HCT116 (cell line): ENCODE results near the gene IGSF21. TPM values are rescaled to one million over a fixed set of nuclear protein-coding genes. Genes with fewer than 3 reads are reported as not detected.

ENCODE experiments used
- ATAC-seq: fragments of 200-7000 bp; cut with Tn5 transposase; 2 replicates; pipeline ENCODE4 v1.9.1; 2020; ENCODE audit warnings: mild to moderate bottlenecking, moderate library complexity
- BruUV-seq: library from RNA; stranded (reverse); fragments of 400-500 nt; replicated peaks from 2 replicates; lab custom pipeline; 2021; lab: Mats Ljungman, UMichigan
- CTCF ChIA-PET: fragments of 300-600 bp; sonication (Branson Sonifier 250); formaldehyde crosslinking; loops from one replicate; lab custom pipeline; 2021; ENCODE audit warnings: antibody characterized with exemption; lab: Charles Lee
- POLR2A ChIA-PET: fragments of 300-600, 350-600 bp; sonication (Branson Sonifier 250); formaldehyde crosslinking; loops from one replicate; lab custom pipeline; 2021; ENCODE audit warnings: antibody characterized with exemption; lab: Charles Lee
- RAD21 ChIA-PET, 2 experiments: fragments of 300-600 bp; sonication (Branson Sonifier 250); formaldehyde crosslinking; loops; one replicate each; lab custom pipeline; 2023; ENCODE audit warnings: low total read pairs in 2 of 2; ENCODE audit not compliant: uncharacterized antibody in 2 of 2, unreplicated experiment in 2 of 2, low non-redundant PET in 1 of 2; lab: Charles Lee
- DNase-seq: peaks from one replicate; pipeline ENCODE4 v3.0.0-alpha.2; 2010; ENCODE audit warnings: low read depth, low spot score
- H2AFZ ChIP-seq: fragments of 200-600 bp; shearing (Covaris generic), sonication (generic); 2 replicates; pipeline ENCODE4 v1.6.1; 2017; ENCODE audit warnings: low read depth, mixed run types, mixed read lengths, antibody characterized with exemption, low read length; ENCODE audit not compliant: poor library complexity, severe bottlenecking
- H3K27ac ChIP-seq: 2 replicates; pipeline ENCODE4 v1.5.1; 2012; ENCODE audit warnings: low read depth, low read length
- H3K27me3 ChIP-seq: fragments of 200-600 bp; sonication (generic); 2 replicates; pipeline ENCODE4 v1.6.1; 2016; ENCODE audit warnings: mixed run types, low read length, mixed read lengths; ENCODE audit not compliant: insufficient read depth
- H3K36me3 ChIP-seq, 2 experiments: fragments of 200-500 bp in 1 of 2; fragments of 200-600 bp in 1 of 2; sonication (Bioruptor generic) in 1 of 2; sonication (generic) in 1 of 2; 2 replicates each; pipeline versions ENCODE4 v1.5.1 to v1.6.1; 2014 to 2016; ENCODE audit warnings: low read length in 2 of 2, inconsistent platforms in 1 of 2, mixed read lengths in 1 of 2, mixed run types in 1 of 2; ENCODE audit not compliant: insufficient read depth in 2 of 2, control insufficient read depth in 1 of 2
- H3K4me1 ChIP-seq, 2 experiments: fragments of 200-600 bp in 1 of 2; sonication (generic) in 1 of 2; 2 replicates each; pipeline versions ENCODE4 v1.5.1 to v1.6.1; 2012 to 2017; ENCODE audit warnings: low read length in 2 of 2, inconsistent platforms in 1 of 2, mild to moderate bottlenecking in 1 of 2, mixed read lengths in 1 of 2, mixed run types in 1 of 2, moderate library complexity in 1 of 2; ENCODE audit not compliant: insufficient read depth in 2 of 2, control insufficient read depth in 1 of 2
- H3K4me2 ChIP-seq: fragments of 200-600 bp; sonication (generic); 2 replicates; pipeline ENCODE4 v1.6.1; 2017; ENCODE audit warnings: mixed run types, low read length, mixed read lengths
- H3K4me3 ChIP-seq, 2 experiments: fragments of 200-600 bp in 1 of 2; sonication (generic) in 1 of 2; replicated peaks in 1 of 2; 2 replicates each; pipeline ENCODE4 v1.5.1; 2011 to 2016; ENCODE audit warnings: low read length in 2 of 2, control low read depth in 1 of 2, low read depth in 1 of 2, mild to moderate bottlenecking in 1 of 2, mixed read lengths in 1 of 2, mixed run types in 1 of 2
- H3K79me2 ChIP-seq: fragments of 200-600 bp; sonication (generic); 2 replicates; pipeline ENCODE4 v1.6.1; 2017; ENCODE audit warnings: mild to moderate bottlenecking, mixed run types, low read length, moderate library complexity, mixed read lengths; ENCODE audit not compliant: insufficient read depth
- H3K9ac ChIP-seq: fragments of 200-600 bp; sonication (generic); 2 replicates; pipeline ENCODE4 v1.6.1; 2016; ENCODE audit warnings: low read length, mixed read lengths
- H3K9me2 ChIP-seq: fragments of 200-600 bp; sonication (generic), shearing (Covaris generic); 2 replicates; pipeline ENCODE4 v1.6.1; 2017; ENCODE audit warnings: mixed run types, mild to moderate bottlenecking, moderate library complexity; ENCODE audit not compliant: insufficient read depth
- H3K9me3 ChIP-seq, 2 experiments: fragments of 200-500 bp in 1 of 2; fragments of 200-600 bp in 1 of 2; sonication (Bioruptor generic) in 1 of 2; sonication (generic) in 1 of 2; 2 replicates each; pipeline ENCODE4 v1.6.1; 2014 to 2017; ENCODE audit warnings: low read length in 2 of 2, mixed read lengths in 2 of 2, inconsistent platforms in 1 of 2, low read depth in 1 of 2, mild to moderate bottlenecking in 1 of 2, mixed run types in 1 of 2, moderate library complexity in 1 of 2; ENCODE audit not compliant: control insufficient read depth in 1 of 2, insufficient read depth in 1 of 2
- H4K20me1 ChIP-seq: fragments of 200-600 bp; sonication (generic), shearing (Covaris generic); 2 replicates; pipeline ENCODE4 v1.6.1; 2017; ENCODE audit warnings: mixed run types, mild to moderate bottlenecking, moderate library complexity; ENCODE audit not compliant: insufficient read depth
- CBX3 ChIP-seq: IDR thresholded peaks from 2 replicates; pipeline ENCODE4 v1.6.1; 2012; ENCODE audit warnings: low read depth
- CEBPB ChIP-seq: IDR thresholded peaks from 2 replicates; pipeline ENCODE4 v1.6.1; 2012; ENCODE audit warnings: low read depth
- CTCF ChIP-seq, 3 experiments: fragments of 200-600 bp in 1 of 3; sonication (generic) in 1 of 3; IDR thresholded peaks in 2 of 3; conservative IDR thresholded peaks in 1 of 3; 2 replicates each; pipeline ENCODE4 v1.5.1; 2012 to 2017; ENCODE audit warnings: low read depth in 2 of 3, low read length in 2 of 3, antibody characterized with exemption in 1 of 3, borderline replicate concordance in 1 of 3, control low read depth in 1 of 3, mild to moderate bottlenecking in 1 of 3, mixed read lengths in 1 of 3, mixed run types in 1 of 3, moderate library complexity in 1 of 3; ENCODE audit not compliant: insufficient read depth in 1 of 3
- EZH2 ChIP-seq: fragments of 200-600 bp; sonication (generic); IDR thresholded peaks from 2 replicates; pipeline ENCODE4 v1.6.1; 2017; ENCODE audit warnings: antibody characterized with exemption, mixed run types
- EZH2phosphoT487 ChIP-seq: fragments of 200-600 bp; IDR thresholded peaks from 2 replicates; pipeline ENCODE4 v1.6.1; 2018; ENCODE audit warnings: antibody characterized with exemption, borderline replicate concordance
- FOSL1 ChIP-seq: IDR thresholded peaks from 2 replicates; pipeline ENCODE4 v1.6.1; 2012; ENCODE audit warnings: low read depth
- JUND ChIP-seq: IDR thresholded peaks from 2 replicates; pipeline ENCODE4 v1.6.1; 2012
- MAX ChIP-seq: IDR thresholded peaks from 2 replicates; pipeline ENCODE4 v1.6.1; 2012
- RAD21 ChIP-seq: IDR thresholded peaks from 2 replicates; pipeline ENCODE4 v1.6.1; 2012; ENCODE audit warnings: low read depth, mild to moderate bottlenecking
- REST ChIP-seq: IDR thresholded peaks from 2 replicates; pipeline ENCODE4 v1.6.1; 2012; ENCODE audit warnings: low read depth
- SP1 ChIP-seq: IDR thresholded peaks from 2 replicates; pipeline ENCODE4 v1.6.1; 2012; ENCODE audit warnings: low read depth
- SRF ChIP-seq: IDR thresholded peaks from 2 replicates; pipeline ENCODE4 v1.6.1; 2012; ENCODE audit warnings: low read depth
- ZBTB33 ChIP-seq: IDR thresholded peaks from 2 replicates; pipeline ENCODE4 v1.6.1; 2011; ENCODE audit warnings: mild to moderate bottlenecking, low read length, moderate library complexity; ENCODE audit not compliant: insufficient replicate concordance; ENCODE audit errors: extremely low read depth
- ZFX ChIP-seq: fragments of 450-650 bp; IDR thresholded peaks from 2 replicates; pipeline ENCODE4 v1.6.1; 2017
- intact Hi-C: fragments of 100-400 bp; cut with micrococcal nuclease; formaldehyde crosslinking; loops from 2 replicates; pipeline ENCODE4 v1.10.0; 2022
- total RNA-seq: library from RNA; stranded (reverse); gene quantifications from one replicate; pipeline ENCODE4 v1.2.1, GENCODE V29; 2021; ENCODE audit not compliant: unreplicated experiment

Gene IGSF21
- total RNA-seq, 1 experiment from 2014 or later = not detected

GRCh38 chr1:18147672-18148071 lies 40.1 kb downstream of the IGSF21 start:
- POLR2A ChIA-PET = no interaction called here
- RAD21 ChIA-PET = no interaction called here
- Histone ChIP-seq H3K79me2 (no peaks in the 10 kb centered on the region), H4K20me1 (no peaks in the 10 kb centered on the region), H3K27ac (no peak overlapping the region), H3K36me3 (no peaks in the 10 kb centered on the region), H3K4me1 (peaks cover 8 to 24% of the 10 kb centered on the region in 2 experiments), H3K27me3 (no peaks in the 10 kb centered on the region), H3K4me3 (no peak overlapping the region), H3K9me3 (no peaks in the 10 kb centered on the region), H3K4me2 (no peak overlapping the region), H3K9me2 (no peaks in the 10 kb centered on the region), H3K9ac (no peak overlapping the region), H2AFZ (no peak overlapping the region)
- CTCF ChIA-PET = no interaction called here
- BruUV-seq = no TSS peak
- no peak for TF ChIP-seq SRF
- no peak for TF ChIP-seq EZH2phosphoT487
- no peak for TF ChIP-seq EZH2
- no peak for TF ChIP-seq JUND
- ATAC-seq (no peak), DNase-seq (no peak)
- intact Hi-C loops = no loop called here

GRCh38 chr1:18148461-18148860 lies 40.9 kb downstream of the IGSF21 start:
- intact Hi-C loops = no loop called here
- no TSS peak for BruUV-seq
- POLR2A ChIA-PET = no interaction called here
- no peak overlapping the region for H2AFZ ChIP-seq
- DNase-seq = no peak
- no peak overlapping the region for H3K9ac ChIP-seq
- H3K4me3 ChIP-seq = no peak overlapping the region
- no peaks in the 10 kb centered on the region for H3K27me3 ChIP-seq
- H3K9me3 ChIP-seq = no peaks in the 10 kb centered on the region
- no peak overlapping the region for H3K27ac ChIP-seq
- H3K4me1 ChIP-seq = peaks cover 8 to 24% of the 10 kb centered on the region in 2 experiments
- no peaks in the 10 kb centered on the region for H3K79me2 ChIP-seq
- no peak for ATAC-seq
- RAD21 ChIA-PET = no interaction called here
- no peaks in the 10 kb centered on the region for H4K20me1 ChIP-seq
- H3K9me2 ChIP-seq = no peaks in the 10 kb centered on the region
- no peaks in the 10 kb centered on the region for H3K36me3 ChIP-seq
- CTCF ChIA-PET = interaction anchor here (0.6 kb wide), 1 partner anchor 9 kb away, joined by 3 read pairs; no protein-coding TSS in a partner anchor
- H3K4me2 ChIP-seq = no peak overlapping the region
- TF ChIP-seq SP1 (no peak), CTCF (IDR thresholded peaks at IDR 0.05 in 2 of 3, conservative IDR thresholded peaks at IDR 0.05 in 1 of 3; ENCODE audit: borderline replicate concordance in 1 of 3, insufficient read depth in 1 of 3, low read depth in 2 of 3, low read length in 2 of 3) (no peak), RAD21 (no peak), FOSL1 (no peak), CEBPB (no peak), CBX3 (no peak), ZBTB33 (no peak), MAX (no peak), REST (no peak), ZFX (no peak)
